WTC11 (cell line): ENCODE measurements around the gene NHS. TPM values are rescaled to one million over a fixed set of nuclear protein-coding genes. Genes with fewer than 3 reads are reported as not detected.

Source experiments
- ATAC-seq: fragments of 200-7000 bp; cut with Tn5 transposase; 2 replicates; pipeline ENCODE4 v1.10.0; 2021; ENCODE audit warnings: mild to moderate bottlenecking, moderate library complexity
- Bru-seq: library from RNA; stranded (reverse); fragments of 400-500 nt; gene quantifications from one replicate; lab custom pipeline; 2021; lab: Mats Ljungman, UMichigan
- CTCF ChIA-PET: fragments of 300-600 bp; sonication (Branson Sonifier 250); formaldehyde crosslinking; loops from one replicate; lab custom pipeline; 2021; ENCODE audit warnings: antibody characterized with exemption; lab: Charles Lee
- POLR2A ChIA-PET: fragments of 350-600 bp; sonication (Branson Sonifier 250); formaldehyde crosslinking; loops from one replicate; lab custom pipeline; 2021; ENCODE audit warnings: antibody characterized with exemption; lab: Charles Lee
- DNase-seq: peaks from one replicate; pipeline ENCODE4 v3.0.0; 2021; ENCODE audit warnings: low spot score
- H3K27ac Mint-ChIP-seq: 2 replicates; pipeline ENCODE4 v1.8.0; 2021; ENCODE audit warnings: mixed read lengths
- H3K27me3 Mint-ChIP-seq: 2 replicates; pipeline ENCODE4 v1.8.0; 2021; ENCODE audit warnings: low read depth, mild to moderate bottlenecking, moderate library complexity, mixed read lengths
- H3K36me3 Mint-ChIP-seq: 2 replicates; pipeline ENCODE4 v1.8.0; 2021; ENCODE audit warnings: mixed read lengths
- H3K4me1 Mint-ChIP-seq: 2 replicates; pipeline ENCODE4 v1.8.0; 2022; ENCODE audit warnings: mixed read lengths
- H3K4me3 Mint-ChIP-seq: 2 replicates; pipeline ENCODE4 v1.8.0; 2021; ENCODE audit warnings: mild to moderate bottlenecking, moderate library complexity, mixed read lengths
- H3K9me3 Mint-ChIP-seq: 2 replicates; pipeline ENCODE4 v1.8.0; 2021; ENCODE audit warnings: mixed read lengths
- ATF2 ChIP-seq: sonication (generic); formaldehyde crosslinking; IDR thresholded peaks from 2 replicates; pipeline ENCODE4 v1.8.1; 2022; ENCODE audit warnings: low read depth, missing genetic modification reagents, borderline replicate concordance
- E2F1 ChIP-seq: sonication (generic); formaldehyde crosslinking; IDR thresholded peaks from 2 replicates; pipeline ENCODE4 v1.8.0; 2022; ENCODE audit warnings: mild to moderate bottlenecking, missing genetic modification reagents
- ESRRA ChIP-seq: sonication (generic); formaldehyde crosslinking; IDR thresholded peaks from 2 replicates; pipeline ENCODE4 v1.8.1; 2022; ENCODE audit warnings: mild to moderate bottlenecking, missing genetic modification reagents, borderline replicate concordance
- GABPB1 ChIP-seq: sonication (generic); formaldehyde crosslinking; IDR thresholded peaks from 2 replicates; pipeline ENCODE4 v1.8.1; 2023; ENCODE audit warnings: mild to moderate bottlenecking, missing genetic modification reagents
- GRHL2 ChIP-seq: fragments of 250-450 bp; sonication (Bioruptor Pico); IDR thresholded peaks from 2 replicates; pipeline ENCODE4 v1.8.0; 2022; ENCODE audit warnings: mild to moderate bottlenecking, moderate library complexity; ENCODE audit not compliant: insufficient replicate concordance, severe bottlenecking
- NR2C2 ChIP-seq: sonication (generic); formaldehyde crosslinking; IDR thresholded peaks from 2 replicates; pipeline ENCODE4 v1.8.0; 2022; ENCODE audit warnings: mild to moderate bottlenecking, missing genetic modification reagents
- PRDM15 ChIP-seq: sonication (generic); formaldehyde crosslinking; IDR thresholded peaks from 2 replicates; pipeline ENCODE4 v1.8.0; 2022; ENCODE audit warnings: missing genetic modification reagents
- PREB ChIP-seq: sonication (generic); formaldehyde crosslinking; IDR thresholded peaks from 2 replicates; pipeline ENCODE4 v1.8.1; 2022; ENCODE audit warnings: mild to moderate bottlenecking, missing genetic modification reagents, moderate library complexity, borderline replicate concordance
- USF2 ChIP-seq: sonication (generic); formaldehyde crosslinking; IDR thresholded peaks from 2 replicates; pipeline ENCODE4 v1.8.1; 2023; ENCODE audit warnings: mild to moderate bottlenecking, missing genetic modification reagents, moderate library complexity
- ZNF263 ChIP-seq: sonication (generic); formaldehyde crosslinking; IDR thresholded peaks from 2 replicates; pipeline ENCODE4 v1.8.1; 2022; ENCODE audit warnings: low read depth, mild to moderate bottlenecking, moderate library complexity, missing genetic modification reagents
- ZNF396 ChIP-seq: fragments of 250-450 bp; sonication (Bioruptor Pico); IDR thresholded peaks from 2 replicates; pipeline ENCODE4 v1.8.0; 2021; ENCODE audit warnings: mild to moderate bottlenecking, moderate library complexity, borderline replicate concordance
- ZNF423 ChIP-seq: fragments of 250-450 bp; sonication (Bioruptor Pico); IDR thresholded peaks from 2 replicates; pipeline ENCODE4 v2.1.2; 2022; ENCODE audit warnings: mild to moderate bottlenecking, moderate library complexity
- ZNF532 ChIP-seq: fragments of 250-450 bp; sonication (Bioruptor Pico); IDR thresholded peaks from 2 replicates; pipeline ENCODE4 v1.9.0; 2021; ENCODE audit warnings: mild to moderate bottlenecking, borderline replicate concordance
- long read RNA-seq, 3 experiments: library from RNA in 1 of 3; library from capped mRNA in 1 of 3; library from polyadenylated mRNA in 1 of 3; unstranded in 2 of 3; stranded (forward) in 1 of 3; transcript quantifications; one replicate each; pipeline ENCODE4 v2.0.0, GENCODE V29; 2021
- total RNA-seq: library from RNA; stranded (reverse); gene quantifications from 3 replicates; pipeline ENCODE4 v1.2.3, GENCODE V29; 2021
- TF ChIP-seq, protein P1 (sequence below): sonication (generic); formaldehyde crosslinking; IDR thresholded peaks from 2 replicates; pipeline ENCODE4 v1.8.0; 2022; ENCODE audit warnings: mild to moderate bottlenecking, missing genetic modification reagents

NHS gene
- total RNA-seq (4.5 to 5.8 TPM (median 5.6 TPM) in 3 replicates), Bru-seq, nascent RNA (percentile 52 among the genes with signal in this experiment)
- long read RNA-seq, experiment 1, partial matches to known transcripts, result 2 of 10 reads
- long read RNA-seq, experiment 1, other reads (novel, unspliced or antisense), result 8 of 10 reads
- long read RNA-seq, experiment 2, partial matches to known transcripts, result 2 of 7 reads
- long read RNA-seq, experiment 2, other reads (novel, unspliced or antisense), result 5 of 7 reads
- long read RNA-seq, experiment 3, result 0 reads

DNA sequence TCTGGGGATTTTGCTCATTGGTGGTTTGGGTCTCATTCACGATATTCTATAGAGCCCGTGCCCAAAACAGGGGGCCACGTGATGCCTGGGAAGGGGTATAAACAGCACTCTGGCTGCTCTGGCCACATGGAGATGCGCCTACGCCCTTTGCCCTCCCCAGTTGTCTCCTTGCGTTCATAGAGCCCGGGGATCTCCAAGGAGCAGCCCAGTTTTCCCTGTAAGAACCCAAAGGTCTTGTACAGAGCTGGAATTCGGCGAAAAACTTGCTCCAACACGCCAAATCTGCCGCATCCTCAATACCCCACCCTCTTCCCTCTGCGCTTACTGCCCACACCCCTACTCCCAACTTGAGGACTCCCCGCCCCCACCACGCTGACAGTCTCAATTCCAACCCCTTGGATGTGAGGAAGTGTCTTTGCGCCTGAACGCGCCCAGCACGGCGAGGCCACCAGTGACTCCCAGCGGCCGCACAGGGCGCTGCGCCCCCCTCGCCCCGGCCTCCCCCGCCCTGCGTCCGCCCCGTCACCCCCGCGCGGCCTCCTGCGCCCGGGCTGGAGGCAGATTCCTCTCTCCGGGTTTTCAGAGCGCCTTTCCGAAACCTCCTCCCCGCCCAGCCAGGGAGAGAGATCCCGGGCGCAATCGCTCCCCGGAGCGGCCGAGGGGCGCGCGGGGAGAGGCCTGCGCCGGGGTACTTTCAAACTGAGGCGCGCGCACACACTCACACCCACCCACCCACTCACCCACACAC, at the start of gene NHS:
Gene NHS (plus strand): TSS at position 582 of the 748 bp plus-strand sequence. CDS start 558 bp downstream, outside the sequence.
- no peaks in the 10 kb centered on the region for H3K36me3 Mint-ChIP-seq
- H3K27me3 Mint-ChIP-seq, result peaks cover 36% of the 10 kb centered on the region
- H3K4me3 Mint-ChIP-seq, result peak within 1 kb of the TSS; percentile 69
- H3K4me1 Mint-ChIP-seq, result peaks cover 28% of the 10 kb centered on the region
- peak; percentile 54 for TF ChIP-seq USF2 (CRISPR knock-in tag)
- peak; percentile 94 for TF ChIP-seq PRDM15 (CRISPR knock-in tag)
- TF ChIP-seq, protein P1, sequence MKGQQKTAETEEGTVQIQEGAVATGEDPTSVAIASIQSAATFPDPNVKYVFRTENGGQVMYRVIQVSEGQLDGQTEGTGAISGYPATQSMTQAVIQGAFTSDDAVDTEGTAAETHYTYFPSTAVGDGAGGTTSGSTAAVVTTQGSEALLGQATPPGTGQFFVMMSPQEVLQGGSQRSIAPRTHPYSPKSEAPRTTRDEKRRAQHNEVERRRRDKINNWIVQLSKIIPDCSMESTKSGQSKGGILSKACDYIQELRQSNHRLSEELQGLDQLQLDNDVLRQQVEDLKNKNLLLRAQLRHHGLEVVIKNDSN (CRISPR knock-in tag), result peak; percentile 49; the same call in 1 of the 2 replicates
- TF ChIP-seq ESRRA, result no peak
- POLR2A ChIA-PET, result no interaction called here
- CTCF ChIA-PET, result interaction anchor here (1.1 kb wide), 1 partner anchor 329 kb away, joined by 3 read pairs; no protein-coding TSS in a partner anchor
- DNase-seq (peak; percentile 76), ATAC-seq (peak; percentile 73)
- no peak within 1 kb of the TSS for H3K27ac Mint-ChIP-seq
- peaks cover 1% of the 10 kb centered on the region for H3K9me3 Mint-ChIP-seq

DNA sequence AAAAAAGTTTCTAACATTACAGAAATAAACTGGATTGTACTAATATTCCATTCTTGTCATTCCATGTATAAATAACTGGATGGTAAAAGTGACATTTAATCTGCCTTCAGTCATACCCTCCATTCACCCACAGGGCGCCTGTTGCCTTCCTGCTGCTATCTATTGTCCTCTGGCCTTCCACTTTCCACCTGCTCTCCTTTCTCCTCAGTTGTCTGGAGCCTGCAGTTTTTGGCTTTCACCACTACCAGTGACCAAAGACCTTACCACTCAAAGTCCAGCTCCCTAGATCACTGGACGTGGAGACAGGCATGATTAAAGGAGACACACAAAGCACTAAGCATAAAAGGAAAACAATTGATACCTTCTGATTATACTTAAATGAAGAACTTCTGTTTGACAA, 46.2 kb upstream of the NHS start:
- peaks cover 6% of the 10 kb centered on the region; the same call in 1 of the 2 replicates for H3K4me1 Mint-ChIP-seq
- CTCF ChIA-PET, result no interaction called here
- peaks cover 3% of the 10 kb centered on the region; the same call in 1 of the 2 replicates for H3K9me3 Mint-ChIP-seq
- ATAC-seq (peak; percentile 57), DNase-seq (no peak)
- H3K36me3 Mint-ChIP-seq, result no peaks in the 10 kb centered on the region
- POLR2A ChIA-PET, result no interaction called here
- no peaks in the 10 kb centered on the region for H3K27me3 Mint-ChIP-seq
- H3K4me3 Mint-ChIP-seq, result no peak overlapping the region
- H3K27ac Mint-ChIP-seq, result no peak overlapping the region
- TF ChIP-seq, protein P1 (CRISPR knock-in tag), result no peak
- TF ChIP-seq GRHL2 (CRISPR knock-in tag) (no peak), ZNF532 (CRISPR knock-in tag) (no peak), NR2C2 (no peak), ZNF263 (no peak), ZNF423 (CRISPR knock-in tag) (no peak), E2F1 (CRISPR knock-in tag) (no peak), PREB (no peak), ZNF396 (CRISPR knock-in tag) (no peak), GABPB1 (CRISPR knock-in tag) (no peak), ATF2 (CRISPR knock-in tag) (no peak)
